GM10266 (cell line): ENCODE results near the gene SEC24D.

Experiments used
- DNase-seq: peaks from one replicate; pipeline ENCODE4 v3.0.0; 2012; ENCODE audit errors: extremely low spot score
- TF ChIP-seq, protein P1 (sequence below): IDR thresholded peaks from 2 replicates; pipeline ENCODE4 v1.5.1; 2012; ENCODE audit warnings: mild to moderate bottlenecking, low read depth; ENCODE audit not compliant: control insufficient read depth, insufficient read depth; ENCODE audit errors: missing control alignments

The SEC24D gene

DNA sequence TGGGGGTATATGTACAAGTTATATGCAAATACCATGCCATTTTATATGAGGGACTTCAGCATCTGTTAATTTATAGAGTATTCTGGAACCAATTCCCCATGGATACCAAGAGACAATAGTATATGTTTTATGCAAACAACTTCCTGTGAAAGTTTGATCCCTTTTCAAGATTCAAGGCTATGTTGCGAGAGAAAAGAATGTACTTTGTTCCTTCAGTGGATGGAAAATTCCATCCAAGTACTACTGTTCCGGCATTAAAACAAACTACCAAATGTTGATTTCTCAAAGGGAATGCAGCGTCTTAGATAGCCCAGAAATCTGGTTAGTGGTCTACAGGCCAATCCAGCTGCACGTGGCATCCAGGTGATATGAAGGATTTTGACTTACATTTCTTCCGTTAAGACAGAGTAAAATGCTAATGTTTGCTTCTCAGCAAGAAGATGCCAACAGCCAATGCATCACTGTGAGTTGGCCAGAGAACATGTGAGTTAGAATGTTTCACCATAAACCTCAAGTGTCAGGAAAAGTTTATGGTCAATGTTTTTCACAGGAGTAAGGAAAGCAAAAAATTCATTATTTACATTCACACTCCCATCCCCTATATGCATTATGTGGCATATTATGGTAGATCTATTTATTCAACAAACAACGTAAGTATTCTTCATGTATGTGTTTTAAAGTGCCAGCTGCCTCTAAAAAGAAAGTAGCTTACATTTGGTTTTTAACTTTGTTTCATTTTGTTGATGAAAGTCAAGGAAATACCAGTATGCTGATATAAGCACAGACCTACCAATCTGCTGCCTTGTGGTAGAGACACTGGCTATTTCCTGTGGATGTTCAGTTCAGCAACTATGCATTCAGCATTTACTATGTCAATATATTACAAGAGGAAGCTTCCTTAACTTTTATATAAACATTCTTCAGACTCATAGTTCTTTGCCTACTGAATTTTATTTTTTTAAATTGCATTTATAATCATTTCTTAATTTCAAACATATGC is 106.3 kb downstream of the SEC24D start:
- TF ChIP-seq, protein P1, sequence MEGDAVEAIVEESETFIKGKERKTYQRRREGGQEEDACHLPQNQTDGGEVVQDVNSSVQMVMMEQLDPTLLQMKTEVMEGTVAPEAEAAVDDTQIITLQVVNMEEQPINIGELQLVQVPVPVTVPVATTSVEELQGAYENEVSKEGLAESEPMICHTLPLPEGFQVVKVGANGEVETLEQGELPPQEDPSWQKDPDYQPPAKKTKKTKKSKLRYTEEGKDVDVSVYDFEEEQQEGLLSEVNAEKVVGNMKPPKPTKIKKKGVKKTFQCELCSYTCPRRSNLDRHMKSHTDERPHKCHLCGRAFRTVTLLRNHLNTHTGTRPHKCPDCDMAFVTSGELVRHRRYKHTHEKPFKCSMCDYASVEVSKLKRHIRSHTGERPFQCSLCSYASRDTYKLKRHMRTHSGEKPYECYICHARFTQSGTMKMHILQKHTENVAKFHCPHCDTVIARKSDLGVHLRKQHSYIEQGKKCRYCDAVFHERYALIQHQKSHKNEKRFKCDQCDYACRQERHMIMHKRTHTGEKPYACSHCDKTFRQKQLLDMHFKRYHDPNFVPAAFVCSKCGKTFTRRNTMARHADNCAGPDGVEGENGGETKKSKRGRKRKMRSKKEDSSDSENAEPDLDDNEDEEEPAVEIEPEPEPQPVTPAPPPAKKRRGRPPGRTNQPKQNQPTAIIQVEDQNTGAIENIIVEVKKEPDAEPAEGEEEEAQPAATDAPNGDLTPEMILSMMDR: no peak

DNA sequence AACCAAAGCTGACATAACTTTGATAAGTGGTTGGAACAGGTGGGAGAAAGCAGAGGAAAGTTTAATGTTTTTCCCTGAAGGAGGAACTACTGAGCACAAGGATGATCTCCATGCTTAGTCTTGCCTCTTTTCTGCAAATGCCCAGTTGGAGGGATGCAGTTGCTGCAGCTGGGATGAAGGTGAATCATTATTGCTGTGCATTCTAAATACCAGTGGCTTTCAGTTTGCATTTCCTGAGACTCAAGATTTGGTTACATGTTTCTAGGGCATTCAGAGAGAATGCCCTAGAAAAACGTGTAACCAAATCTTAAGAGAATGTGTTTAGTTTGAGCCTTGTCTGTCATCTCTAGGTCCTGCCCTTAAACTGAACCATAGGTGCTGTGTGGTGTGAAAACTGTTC is 108.6 kb downstream of the SEC24D start:
- DNase-seq: no peak

More for the DNA sequence above, 106.3 kb downstream of the SEC24D start:
- DNase-seq: no peak

DNA sequence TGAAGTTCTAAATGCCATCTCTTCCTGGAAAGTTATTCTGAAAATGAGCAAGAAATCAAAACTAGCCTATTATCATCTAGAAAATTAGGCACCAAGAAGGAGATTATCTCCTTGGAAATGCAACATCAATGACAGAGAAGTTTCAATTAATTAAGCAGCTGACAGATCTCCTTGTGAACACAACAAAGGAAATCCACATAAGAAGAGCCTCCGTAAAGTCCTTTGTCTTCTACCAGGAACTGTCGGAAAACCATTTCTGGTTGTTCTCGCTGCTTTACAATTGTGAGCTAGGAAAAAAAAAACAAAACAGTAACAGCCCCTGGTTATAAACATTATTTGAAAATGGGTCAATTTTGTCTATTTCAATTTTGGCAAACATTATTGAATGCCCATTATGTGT is 112.6 kb downstream of the SEC24D start:
- TF ChIP-seq, protein P1: no peak
- DNase-seq: no peak

More for the DNA sequence above, 108.6 kb downstream of the SEC24D start:
- TF ChIP-seq, protein P1: no peak

DNA sequence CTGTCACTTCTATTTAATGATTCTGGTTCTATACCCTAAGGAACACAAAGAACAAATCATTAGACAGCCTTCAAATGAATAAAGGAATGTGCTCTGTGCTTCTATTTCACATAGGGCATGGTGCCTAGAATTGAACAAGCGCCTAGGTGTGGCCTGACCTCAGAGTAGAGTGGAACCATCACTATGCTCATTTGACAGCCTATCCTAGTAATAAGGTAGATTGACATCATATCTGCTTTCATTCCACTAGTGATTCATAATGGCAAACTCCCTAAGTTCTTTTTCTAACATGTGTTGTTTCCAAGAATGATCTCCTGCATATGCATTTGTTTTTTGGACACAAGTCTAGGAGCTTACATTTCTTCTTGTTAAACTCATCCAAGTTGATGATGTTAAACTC is 114.2 kb downstream of the SEC24D start:
- DNase-seq: no peak
- TF ChIP-seq, protein P1: no peak

DNA sequence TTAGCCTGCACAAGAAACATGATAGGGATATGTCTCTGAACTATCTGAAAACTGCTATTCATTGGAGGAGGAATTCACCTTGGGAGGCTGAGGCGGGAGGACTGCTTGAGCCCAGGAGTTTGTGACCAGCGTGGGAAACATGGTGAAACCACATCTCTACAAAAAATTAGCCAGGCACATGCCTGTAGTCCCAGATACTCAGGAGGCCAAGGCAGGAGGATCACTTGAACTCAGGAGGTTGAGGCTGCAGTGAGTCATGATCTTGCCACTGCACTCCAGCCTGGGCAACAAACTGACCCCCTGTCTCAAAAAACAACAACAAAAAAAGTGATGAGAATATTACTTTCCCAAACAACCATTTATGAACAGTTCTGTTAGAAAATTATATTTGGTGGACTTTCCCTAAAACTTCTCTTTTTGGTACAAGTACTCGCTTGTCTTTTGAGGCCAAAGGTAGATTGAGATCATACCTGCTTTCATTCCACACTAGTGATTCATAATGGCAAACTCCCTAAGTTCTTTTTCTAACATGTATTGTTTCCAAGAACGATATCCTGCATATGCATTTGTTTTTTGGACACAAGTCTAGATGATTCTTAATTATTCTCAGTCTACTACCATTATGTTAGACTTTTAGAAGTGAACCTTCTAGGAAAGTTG is 117.3 kb downstream of the SEC24D start:
- DNase-seq: no peak
- TF ChIP-seq, protein P1: no peak

DNA sequence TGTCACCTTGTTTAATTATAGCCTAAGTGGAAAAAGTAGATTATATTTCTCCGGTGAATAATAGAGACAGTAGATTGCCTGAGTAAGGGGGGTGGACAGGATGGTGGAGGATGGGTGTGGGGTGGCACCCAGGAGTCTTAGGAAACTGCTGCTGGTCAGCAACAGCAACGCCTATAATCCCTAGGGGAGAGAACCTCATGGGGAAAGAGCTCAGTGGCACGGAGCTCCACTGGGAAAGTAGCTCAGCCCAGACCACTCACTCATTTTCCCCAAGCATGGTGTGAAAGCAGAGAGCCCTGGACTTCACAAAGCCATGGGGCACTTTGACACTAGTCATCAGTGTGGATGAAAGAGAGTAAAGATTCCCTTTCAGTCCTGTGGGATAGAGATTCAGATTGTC is 119.6 kb downstream of the SEC24D start:
- TF ChIP-seq, protein P1: no peak
- no peak for DNase-seq

DNA sequence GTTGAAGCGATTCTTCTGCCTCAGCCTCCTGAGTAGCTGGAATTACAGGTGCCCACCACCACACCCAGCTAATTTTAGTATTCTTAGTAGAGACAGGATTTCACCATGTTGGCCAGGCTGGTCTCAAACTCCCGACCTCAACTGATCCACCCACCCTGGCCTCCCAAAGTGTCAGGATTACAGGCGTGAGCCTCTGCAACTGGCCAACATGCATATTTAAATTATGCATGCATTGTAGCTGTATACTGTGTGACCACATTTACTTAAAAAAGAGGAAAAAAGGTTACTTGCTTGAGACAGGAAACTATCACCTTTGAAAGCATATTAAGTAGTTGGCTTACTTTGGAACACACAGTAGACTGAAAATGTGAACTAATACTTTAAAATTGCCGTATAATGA is 121.2 kb downstream of the SEC24D start:
- TF ChIP-seq, protein P1: no peak
- DNase-seq: no peak
